Heart left ventricle (tissue), 13 donors: ENCODE results near the gene STK24.

ENCODE experiments used
- CTCF ChIP-seq, 12 donors: fragments of 200-600 bp; sonication (generic) in 4 of 12; IDR thresholded peaks; one replicate each; pipeline versions ENCODE4 v1.5.0 to v1.8.0; 2018 to 2022; ENCODE audit warnings: antibody characterized with exemption in 12 of 12, mild to moderate bottlenecking in 5 of 12
- POLR2A ChIP-seq, 2 donors: fragments of 450-650 bp; IDR thresholded peaks; one replicate each; pipeline ENCODE4 v1.6.1; 2017; ENCODE audit warnings: antibody characterized with exemption in 2 of 2, mild to moderate bottlenecking in 2 of 2, moderate library complexity in 2 of 2
- donor health status: ischemic (EF 13 %, LVEDD 7.1; RV severe dilation, severe dysfunction).
- donor health status: DM: no; HTN: yes; CAD: no.
- donor health status: DM: no; HTN: no; CAD: no.
- donor health status: ischemic (EF 25% LVEDD 6.9; RV normal size, moderate dysfunction).
- donor health status: ischemic (EF 25% LVEDD 5.7; RV mildly dilated, moderate dysfunction).
- donor health status: ischemic (EF 35%, LVEDD 5.7; RV mildly dilated, moderate dysfunction).
- donor health status: nonischemic (EF 11% LVEDD 7.7; RV severe dilation, severe dysfunction).
- donor health status: DM: yes; HTN: yes; CAD: no.
- donor health status: PGD.
- donor health status: ischemic (EF 29% LVEDD 5.4; RV normal size, mild dysfunction).
- donor health status: nonischemic (EF 23%, LVEDD 6.1; RV moderate dilation, normal function).

GRCh38 chr13:98557937-98558792 lies 18.7 kb downstream of the STK24 start:
- TF ChIP-seq CTCF (IDR thresholded peaks at IDR 0.05) = no peak
- no peak for TF ChIP-seq POLR2A (IDR thresholded peaks at IDR 0.05)
